SK-N-SH (cell line): Measurements from ENCODE around the gene ADAMTS6. TPM values are rescaled to one million over a fixed set of nuclear protein-coding genes. Genes with fewer than 3 reads are reported as not detected.

Experiments used
- CTCF ChIA-PET: fragments of 300-600, 350-600 bp; formaldehyde crosslinking; extraction: SDS; loops from one replicate; lab custom pipeline; 2021; lab: Yijun Ruan, JAX
- POLR2A ChIA-PET: fragments of 350-600 bp; sonication (Branson Sonifier 250); formaldehyde crosslinking; extraction: SDS; loops from one replicate; lab custom pipeline; 2020; ENCODE audit warnings: antibody characterized with exemption, inconsistent platforms; lab: Yijun Ruan, JAX
- DNase-seq: peaks from one replicate; pipeline ENCODE4 v3.0.0; 2012
- H2AFZ ChIP-seq: fragments of 200-600 bp; sonication (generic); 2 replicates; pipeline ENCODE4 v1.8.1; 2016; ENCODE audit warnings: antibody characterized with exemption, mild to moderate bottlenecking, low read depth
- H3F3A ChIP-seq: fragments of 200-600 bp; sonication (generic); replicated peaks from 2 replicates; pipeline ENCODE3; 2016; ENCODE audit warnings: antibody characterized with exemption, mild to moderate bottlenecking; ENCODE audit not compliant: insufficient read depth
- H3K27ac ChIP-seq, 2 experiments: fragments of 200-500 bp in 1 of 2; fragments of 200-600 bp in 1 of 2; sonication (Bioruptor generic) in 1 of 2; sonication (generic), shearing (Covaris generic) in 1 of 2; 2 replicates each; pipeline versions ENCODE4 v1.5.1 to v1.6.1; 2014 to 2016; ENCODE audit warnings: low read depth in 2 of 2, inconsistent platforms in 1 of 2, low read length in 1 of 2, mild to moderate bottlenecking in 1 of 2, mixed read lengths in 1 of 2
- H3K27me3 ChIP-seq: fragments of 200-600 bp; sonication (generic), shearing (Covaris generic); 2 replicates; pipeline ENCODE4 v1.6.1; 2016; ENCODE audit warnings: mixed run types; ENCODE audit not compliant: insufficient read depth
- H3K36me3 ChIP-seq, 2 experiments: fragments of 200-500 bp in 1 of 2; fragments of 200-600 bp in 1 of 2; sonication (Bioruptor generic) in 1 of 2; sonication (generic) in 1 of 2; replicated peaks in 1 of 2; 2 replicates each; pipeline versions ENCODE3 to v1.5.1; 2014 to 2016; ENCODE audit warnings: low read length in 1 of 2, mild to moderate bottlenecking in 1 of 2; ENCODE audit not compliant: insufficient read depth in 2 of 2, control insufficient read depth in 1 of 2
- H3K4me1 ChIP-seq, 2 experiments: fragments of 200-500 bp in 1 of 2; fragments of 200-600 bp in 1 of 2; sonication (Bioruptor generic) in 1 of 2; sonication (generic), shearing (Covaris generic) in 1 of 2; 2 replicates each; pipeline versions ENCODE4 v1.5.1 to v1.6.1; 2014 to 2016; ENCODE audit warnings: low read depth in 1 of 2, low read length in 1 of 2, mixed run types in 1 of 2; ENCODE audit not compliant: insufficient read depth in 2 of 2, control insufficient read depth in 1 of 2
- H3K4me2 ChIP-seq: fragments of 200-600 bp; sonication (generic), shearing (Covaris generic); 2 replicates; pipeline ENCODE4 v1.6.1; 2017; ENCODE audit warnings: mixed run types
- H3K4me3 ChIP-seq, 2 experiments: fragments of 200-500 bp in 1 of 2; fragments of 200-600 bp in 1 of 2; sonication (Bioruptor generic) in 1 of 2; sonication (generic), shearing (Covaris generic) in 1 of 2; 2 replicates each; pipeline versions ENCODE4 v1.5.1 to v1.8.1; 2014 to 2016; ENCODE audit warnings: low read depth in 2 of 2, inconsistent platforms in 1 of 2, low read length in 1 of 2, mild to moderate bottlenecking in 1 of 2, mixed read lengths in 1 of 2, moderate library complexity in 1 of 2
- H3K79me2 ChIP-seq: fragments of 200-600 bp; sonication (generic); 2 replicates; pipeline ENCODE4 v1.8.1; 2017; ENCODE audit warnings: mild to moderate bottlenecking; ENCODE audit not compliant: insufficient read depth
- H3K9ac ChIP-seq: fragments of 200-600 bp; sonication (generic); 2 replicates; pipeline ENCODE4 v1.6.1; 2017; ENCODE audit warnings: mixed run types
- H3K9me2 ChIP-seq: fragments of 200-600 bp; sonication (generic); 2 replicates; pipeline ENCODE4 v1.6.1; 2017; ENCODE audit warnings: mixed run types
- H3K9me3 ChIP-seq: fragments of 200-600 bp; sonication (generic); 2 replicates; pipeline ENCODE4 v1.6.1; 2017; ENCODE audit warnings: mixed run types, mild to moderate bottlenecking, moderate library complexity
- H4K20me1 ChIP-seq: fragments of 200-600 bp; sonication (generic); 2 replicates; pipeline ENCODE4 v1.6.1; 2017; ENCODE audit warnings: mild to moderate bottlenecking, mixed run types; ENCODE audit not compliant: insufficient read depth
- CTCF ChIP-seq: fragments of 200-600 bp; sonication (generic); IDR thresholded peaks from 2 replicates; pipeline ENCODE4 v1.6.1; 2017; ENCODE audit warnings: antibody characterized with exemption, mild to moderate bottlenecking, moderate library complexity
- EP300 ChIP-seq, 2 experiments: IDR thresholded peaks; 2 replicates each; pipeline versions ENCODE4 v1.4.0 to v1.6.1; 2012; ENCODE audit warnings: borderline replicate concordance in 1 of 2, low read depth in 1 of 2, low read length in 1 of 2
- EZH2phosphoT487 ChIP-seq: fragments of 200-600 bp; sonication (generic); IDR thresholded peaks from 2 replicates; pipeline ENCODE4 v1.6.1; 2017; ENCODE audit warnings: low read depth, mixed run types, mild to moderate bottlenecking, antibody characterized with exemption, moderate library complexity, borderline replicate concordance
- FOSL2 ChIP-seq: IDR thresholded peaks from 2 replicates; pipeline ENCODE4 v1.4.0; 2012; ENCODE audit warnings: low read depth, mild to moderate bottlenecking, moderate library complexity, borderline replicate concordance
- GATA2 ChIP-seq: sonication (generic); formaldehyde crosslinking; IDR thresholded peaks from 2 replicates; pipeline ENCODE4 v1.5.0; 2020; ENCODE audit warnings: mild to moderate bottlenecking, missing genetic modification reagents
- JUND ChIP-seq: IDR thresholded peaks from 2 replicates; pipeline ENCODE4 v1.4.0; 2012
- MEF2A ChIP-seq: IDR thresholded peaks from 2 replicates; pipeline ENCODE4 v1.4.0; 2012; ENCODE audit warnings: low read depth, borderline replicate concordance
- MXI1 ChIP-seq: IDR thresholded peaks from 2 replicates; pipeline ENCODE4 v1.6.1; 2012; ENCODE audit warnings: mild to moderate bottlenecking, low read depth, low read length, improper control_type of control experiment
- NFIC ChIP-seq: IDR thresholded peaks from 2 replicates; pipeline ENCODE4 v1.4.0; 2012; ENCODE audit warnings: borderline replicate concordance
- NRF1 ChIP-seq: IDR thresholded peaks from 2 replicates; pipeline ENCODE4 v1.6.1; 2012; ENCODE audit warnings: low read depth, mild to moderate bottlenecking, low read length
- POLR2AphosphoS5 ChIP-seq: IDR thresholded peaks from 2 replicates; pipeline ENCODE4 v1.6.1; 2012; ENCODE audit warnings: low read depth, low read length
- RAD21 ChIP-seq: IDR thresholded peaks from 2 replicates; pipeline ENCODE4 v1.6.1; 2012; ENCODE audit warnings: mild to moderate bottlenecking, low read length
- RFX5 ChIP-seq: IDR thresholded peaks from 2 replicates; pipeline ENCODE4 v1.6.1; 2012; ENCODE audit warnings: mild to moderate bottlenecking, improper control_type of control experiment, low read length
- RXRA ChIP-seq: IDR thresholded peaks from 2 replicates; pipeline ENCODE4 v1.4.0; 2012; ENCODE audit warnings: low read depth, mild to moderate bottlenecking, borderline replicate concordance
- SIN3A ChIP-seq: IDR thresholded peaks from 2 replicates; pipeline ENCODE4 v1.6.1; 2012; ENCODE audit warnings: low read depth, mild to moderate bottlenecking, low read length, moderate library complexity, borderline replicate concordance
- SMC3 ChIP-seq: IDR thresholded peaks from 2 replicates; pipeline ENCODE4 v1.6.1; 2012; ENCODE audit warnings: low read depth, low read length, improper control_type of control experiment
- TAF1 ChIP-seq: IDR thresholded peaks from 2 replicates; pipeline ENCODE4 v1.6.1; 2012; ENCODE audit warnings: low read depth, mild to moderate bottlenecking, low read length, moderate library complexity, borderline replicate concordance
- TEAD4 ChIP-seq: IDR thresholded peaks from 2 replicates; pipeline ENCODE4 v1.4.0; 2012; ENCODE audit warnings: mild to moderate bottlenecking, borderline replicate concordance; ENCODE audit not compliant: insufficient read depth
- USF2 ChIP-seq: fragments of 150-350 bp; IDR thresholded peaks from 2 replicates; pipeline ENCODE4 v1.6.1; 2017; ENCODE audit warnings: antibody characterized with exemption, low read length, low read depth, borderline replicate concordance
- YY1 ChIP-seq: IDR thresholded peaks from 2 replicates; pipeline ENCODE4 v1.4.0; 2012; ENCODE audit warnings: low read depth, mild to moderate bottlenecking
- ZBTB33 ChIP-seq: IDR thresholded peaks from 2 replicates; pipeline ENCODE4 v1.4.0; 2012; ENCODE audit warnings: low read depth, borderline replicate concordance
- WGBS: methylation state at CpG from one replicate; pipeline ENCODE4 v1.1.6; 2017; ENCODE audit warnings: low lambda C conversion rate; 5-methylcytosine and 5-hydroxymethylcytosine counted together
- polyA plus RNA-seq, 3 experiments: library from polyadenylated mRNA; depleted of rRNA; stranded (reverse); fragments of >200 nt; gene quantifications; 2 replicates each; pipeline ENCODE4 v1.2.3, GENCODE V29; 2012

Gene ADAMTS6
- polyA plus RNA-seq, 1 of the 3 experiments (the other 2 are of a cell fraction): 15.0 TPM

- no peak overlapping the region for H3K27ac ChIP-seq
- peaks cover 99% of the 10 kb centered on the region for H3K79me2 ChIP-seq
- CTCF ChIA-PET: interaction anchor here (0.9 kb wide), 1 partner anchor 12 kb away, joined by 3 read pairs; no protein-coding TSS in a partner anchor
- no peaks in the 10 kb centered on the region for H3K9me3 ChIP-seq
- H3K4me1 ChIP-seq: no peaks in the 10 kb centered on the region; a peak in 2 of 4 replicates
- H3K9ac ChIP-seq: no peak overlapping the region
- H3F3A ChIP-seq: peaks cover 19% of the 10 kb centered on the region
- H3K4me3 ChIP-seq: no peak overlapping the region
- no peak overlapping the region for H3K4me2 ChIP-seq
- POLR2A ChIA-PET: no interaction called here
- 82% methylated on average over 3 of the region's 3 CpGs for WGBS
- no peak for TF ChIP-seq EP300 (IDR thresholded peaks at IDR 0.05; ENCODE audit: borderline replicate concordance in 1 of 2, low read depth in 1 of 2, low read length in 1 of 2)
- TF ChIP-seq MXI1: no peak
- TF ChIP-seq MEF2A: no peak
- no peak for TF ChIP-seq TEAD4
- no peak for TF ChIP-seq TAF1
- no peak for TF ChIP-seq NRF1
- no peak for TF ChIP-seq RAD21
- TF ChIP-seq EZH2phosphoT487: no peak
- no peak for TF ChIP-seq USF2
- TF ChIP-seq CTCF: no peak
- TF ChIP-seq FOSL2: no peak
- TF ChIP-seq YY1: no peak
- TF ChIP-seq RFX5: no peak
- peaks cover 2 to 80% of the 10 kb centered on the region in 2 experiments for H3K36me3 ChIP-seq
- H2AFZ ChIP-seq: no peak overlapping the region
- H4K20me1 ChIP-seq: no peaks in the 10 kb centered on the region
- H3K27me3 ChIP-seq: no peaks in the 10 kb centered on the region
- DNase-seq: no peak
- H3K9me2 ChIP-seq: no peaks in the 10 kb centered on the region
Observed at GRCh38 chr5:65468633-65469032, 13.1 kb downstream of the ADAMTS6 start.

GRCh38 chr5:65462139-65462705 lies 19.5 kb downstream of the ADAMTS6 start:
- ChIA-PET POLR2A (no interaction called here), CTCF (no interaction called here)
- WGBS: 84% methylated on average over 3 of the region's 3 CpGs
- Histone ChIP-seq H3K27me3 (no peaks in the 10 kb centered on the region), H3K4me3 (no peak overlapping the region), H3F3A (peaks cover 17% of the 10 kb centered on the region), H3K79me2 (peaks cover 82% of the 10 kb centered on the region), H3K27ac (no peak overlapping the region), H2AFZ (no peak overlapping the region), H3K36me3 (peaks cover 5 to 68% of the 10 kb centered on the region in 2 experiments), H4K20me1 (no peaks in the 10 kb centered on the region), H3K9ac (no peak overlapping the region), H3K9me3 (no peaks in the 10 kb centered on the region), H3K4me1 (no peaks in the 10 kb centered on the region), H3K4me2 (no peak overlapping the region), H3K9me2 (no peaks in the 10 kb centered on the region)
- DNase-seq: no peak
- TF ChIP-seq SMC3 (no peak), MXI1 (no peak), FOSL2 (no peak), POLR2AphosphoS5 (no peak), RXRA (no peak), MEF2A (no peak), CTCF (no peak), ZBTB33 (no peak), SIN3A (no peak), JUND (no peak), GATA2 (CRISPR knock-in tag) (no peak), EZH2phosphoT487 (no peak), YY1 (no peak), NFIC (no peak)
